Astrocyte (in vitro differentiated cells and primary cell): ENCODE results near the gene MYO3B.

Experiments
- EZH2 ChIP-seq: IDR thresholded peaks from 2 replicates; pipeline ENCODE4 v1.6.1; 2012; ENCODE audit warnings: mild to moderate bottlenecking, low read length, inconsistent platforms; ENCODE audit not compliant: insufficient read depth
- TF ChIP-seq, protein P1 (sequence below): IDR thresholded peaks from 2 replicates; pipeline ENCODE4 v1.5.1; 2011; ENCODE audit warnings: low read depth, mild to moderate bottlenecking, inconsistent platforms, low read length, moderate library complexity; ENCODE audit not compliant: insufficient read depth

GRCh38 chr2:170271340-170271739 is 93.4 kb downstream of the MYO3B start:
- TF ChIP-seq, protein P1, sequence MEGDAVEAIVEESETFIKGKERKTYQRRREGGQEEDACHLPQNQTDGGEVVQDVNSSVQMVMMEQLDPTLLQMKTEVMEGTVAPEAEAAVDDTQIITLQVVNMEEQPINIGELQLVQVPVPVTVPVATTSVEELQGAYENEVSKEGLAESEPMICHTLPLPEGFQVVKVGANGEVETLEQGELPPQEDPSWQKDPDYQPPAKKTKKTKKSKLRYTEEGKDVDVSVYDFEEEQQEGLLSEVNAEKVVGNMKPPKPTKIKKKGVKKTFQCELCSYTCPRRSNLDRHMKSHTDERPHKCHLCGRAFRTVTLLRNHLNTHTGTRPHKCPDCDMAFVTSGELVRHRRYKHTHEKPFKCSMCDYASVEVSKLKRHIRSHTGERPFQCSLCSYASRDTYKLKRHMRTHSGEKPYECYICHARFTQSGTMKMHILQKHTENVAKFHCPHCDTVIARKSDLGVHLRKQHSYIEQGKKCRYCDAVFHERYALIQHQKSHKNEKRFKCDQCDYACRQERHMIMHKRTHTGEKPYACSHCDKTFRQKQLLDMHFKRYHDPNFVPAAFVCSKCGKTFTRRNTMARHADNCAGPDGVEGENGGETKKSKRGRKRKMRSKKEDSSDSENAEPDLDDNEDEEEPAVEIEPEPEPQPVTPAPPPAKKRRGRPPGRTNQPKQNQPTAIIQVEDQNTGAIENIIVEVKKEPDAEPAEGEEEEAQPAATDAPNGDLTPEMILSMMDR, result no peak
- TF ChIP-seq EZH2, result no peak
